Esophagus squamous epithelium (tissue), 5 donors: Measurements from ENCODE around the gene ITSN1. TPM values are rescaled to one million over a fixed set of nuclear protein-coding genes. Genes with fewer than 3 reads are reported as not detected.

Experiments used
- DNase-seq: peaks from one replicate; lab custom pipeline; 2025; lab: John Stamatoyannopoulos, UW
- H3K27ac ChIP-seq, 4 donors: fragments of 200-600 bp; sonication (generic); one replicate each; pipeline ENCODE4 v1.5.1; 2016 to 2019; ENCODE audit warnings: mild to moderate bottlenecking in 1 of 4
- H3K27me3 ChIP-seq, 4 donors: fragments of 200-600 bp; sonication (generic); 1 replicate in 3 of 4; 2 replicates in 1 of 4; pipeline versions ENCODE4 v1.5.1 to v1.6.0; 2017 to 2021; ENCODE audit warnings: antibody characterized with exemption in 1 of 4
- H3K36me3 ChIP-seq, 3 donors: fragments of 200-600 bp; sonication (generic); one replicate each; pipeline ENCODE4 v1.5.1; 2016 to 2019
- H3K4me1 ChIP-seq, 3 donors: fragments of 200-600 bp; sonication (generic); one replicate each; pipeline ENCODE4 v1.5.1; 2017 to 2019
- H3K4me3 ChIP-seq, 4 donors: fragments of 200-600 bp; sonication (generic); 1 replicate in 3 of 4; 2 replicates in 1 of 4; pipeline ENCODE4 v1.5.1; 2016 to 2019; ENCODE audit warnings: mild to moderate bottlenecking in 2 of 4, moderate library complexity in 1 of 4
- H3K9me3 ChIP-seq, 3 donors: fragments of 200-600 bp; sonication (generic); one replicate each; pipeline ENCODE4 v1.5.1; 2016 to 2019
- CTCF ChIP-seq, 6 experiments: fragments of 450-650 bp in 4 of 6; fragments of 200-600 bp in 2 of 6; sonication (generic) in 2 of 6; IDR thresholded peaks; one replicate each; pipeline ENCODE4 v1.5.1; 2016 to 2019; ENCODE audit warnings: antibody characterized with exemption in 6 of 6, mild to moderate bottlenecking in 4 of 6, moderate library complexity in 4 of 6
- POLR2A ChIP-seq, 4 donors: fragments of 450-650 bp; IDR thresholded peaks; one replicate each; pipeline ENCODE4 v1.6.1; 2017; ENCODE audit warnings: antibody characterized with exemption in 4 of 4, mild to moderate bottlenecking in 4 of 4, moderate library complexity in 3 of 4
- WGBS, 2 donors: methylation state at CpG; one replicate each; pipeline ENCODE4 v1.1.5; 2018; 5-methylcytosine and 5-hydroxymethylcytosine counted together
- intact Hi-C: fragments of 100-400 bp; cut with DNase I; formaldehyde crosslinking; loops from one replicate; pipeline ENCODE4 v1.15.0; 2022
- total RNA-seq, 4 donors: library from RNA; depleted of rRNA; stranded (reverse); fragments of >200 nt; gene quantifications; one replicate each; pipeline ENCODE4 v1.1.0, GENCODE V29; 2016
- donor health status: DM: yes; HTN: yes; CAD: no.

Gene ITSN1
- total RNA-seq, 4 donors from 2014 or later, result 9.5 to 27.1 (median 11.6) TPM

- H3K27me3 ChIP-seq, result peaks cover 0 to 4% (median 0%) of the 10 kb centered on the region in 4 donors
- DNase-seq, result no peak
- H3K36me3 ChIP-seq, result no peaks in the 10 kb centered on the region
- TF ChIP-seq CTCF (IDR thresholded peaks at IDR 0.05) (no peak), POLR2A (IDR thresholded peaks at IDR 0.05) (no peak)
- no peak overlapping the region for H3K4me3 ChIP-seq
- H3K27ac ChIP-seq, result no peak overlapping the region
- H3K9me3 ChIP-seq, result no peaks in the 10 kb centered on the region
- H3K4me1 ChIP-seq, result peaks cover 3 to 30% (median 12%) of the 10 kb centered on the region in 3 donors
- WGBS, 2 donors, result 71 to 80% methylated on average over 6 of the region's 6 CpGs
- intact Hi-C loops, result no loop called here
Measured at GRCh38 chr21:33852485-33852884, 210.2 kb downstream of the ITSN1 start.

GRCh38 chr21:33854604-33855003 is 212.3 kb downstream of the ITSN1 start:
- H3K4me3 ChIP-seq, result no peak overlapping the region
- H3K4me1 ChIP-seq, result peaks cover 0 to 35% (median 12%) of the 10 kb centered on the region in 3 donors
- no peak for TF ChIP-seq CTCF (IDR thresholded peaks at IDR 0.05)
- WGBS, 2 donors, result 20% methylated on average over 5 of the region's 5 CpGs; no CpG with 5 or more reads in 1 of the 2 donors
- H3K36me3 ChIP-seq, result no peaks in the 10 kb centered on the region
- peaks cover 0 to 4% (median 0%) of the 10 kb centered on the region in 4 donors for H3K27me3 ChIP-seq
- intact Hi-C loops, result no loop called here
- no peak for DNase-seq
- H3K9me3 ChIP-seq, result no peaks in the 10 kb centered on the region
- no peak overlapping the region for H3K27ac ChIP-seq

- TF ChIP-seq POLR2A (IDR thresholded peaks at IDR 0.05) (no peak), CTCF (IDR thresholded peaks at IDR 0.05) (no peak)
- Histone ChIP-seq H3K36me3 (no peaks in the 10 kb centered on the region), H3K4me3 (no peak overlapping the region), H3K4me1 (peaks cover 0 to 35% (median 12%) of the 10 kb centered on the region in 3 donors), H3K9me3 (no peaks in the 10 kb centered on the region), H3K27me3 (peaks cover 0 to 4% (median 0%) of the 10 kb centered on the region in 4 donors), H3K27ac (no peak overlapping the region)
- WGBS, 2 donors, result 80 to 82% methylated on average over 6 of the region's 6 CpGs
- DNase-seq, result no peak
- intact Hi-C loops, result no loop called here
Measured at GRCh38 chr21:33855190-33855589, 212.9 kb downstream of the ITSN1 start.

- H3K4me1 ChIP-seq, result peaks cover 0 to 35% (median 12%) of the 10 kb centered on the region in 3 donors
- H3K27me3 ChIP-seq, result peaks cover 0 to 4% (median 0%) of the 10 kb centered on the region in 4 donors
- no peak for TF ChIP-seq CTCF (IDR thresholded peaks at IDR 0.05)
- TF ChIP-seq POLR2A (IDR thresholded peaks at IDR 0.05), result no peak
- intact Hi-C loops, result no loop called here
- no peaks in the 10 kb centered on the region for H3K9me3 ChIP-seq
- no peak for DNase-seq
- H3K4me3 ChIP-seq, result no peak overlapping the region
- no peak overlapping the region for H3K27ac ChIP-seq
- no peaks in the 10 kb centered on the region for H3K36me3 ChIP-seq
- 87 to 94% methylated on average over 6 to 10 of the region's 17 CpGs for WGBS, 2 donors
Measured at GRCh38 chr21:33856893-33857527, 214.7 kb downstream of the ITSN1 start.

GRCh38 chr21:33857846-33858666 is 215.8 kb downstream of the ITSN1 start:
- no peak for TF ChIP-seq POLR2A (IDR thresholded peaks at IDR 0.05)
- TF ChIP-seq CTCF (IDR thresholded peaks at IDR 0.05), result no peak
- no peak overlapping the region for H3K4me3 ChIP-seq
- no peak overlapping the region for H3K27ac ChIP-seq
- H3K9me3 ChIP-seq, result no peaks in the 10 kb centered on the region
- intact Hi-C loops, result no loop called here
- no peaks in the 10 kb centered on the region for H3K36me3 ChIP-seq
- peaks cover 0 to 2% (median 0%) of the 10 kb centered on the region in 4 donors for H3K27me3 ChIP-seq
- DNase-seq, result no peak
- peaks cover 0 to 35% (median 12%) of the 10 kb centered on the region in 3 donors for H3K4me1 ChIP-seq
- WGBS, 2 donors, result 80 to 82% methylated on average over 1 to 16 of the region's 25 CpGs
